IPS DF 4.7 (cell line): Measurements from ENCODE around the gene OPCML.

Experiments
- DNase-seq: peaks from one replicate; pipeline ENCODE4 v3.0.0-alpha.2; 2013; ENCODE audit warnings: low spot score; ENCODE audit errors: extremely low read depth

OPCML gene

DNA sequence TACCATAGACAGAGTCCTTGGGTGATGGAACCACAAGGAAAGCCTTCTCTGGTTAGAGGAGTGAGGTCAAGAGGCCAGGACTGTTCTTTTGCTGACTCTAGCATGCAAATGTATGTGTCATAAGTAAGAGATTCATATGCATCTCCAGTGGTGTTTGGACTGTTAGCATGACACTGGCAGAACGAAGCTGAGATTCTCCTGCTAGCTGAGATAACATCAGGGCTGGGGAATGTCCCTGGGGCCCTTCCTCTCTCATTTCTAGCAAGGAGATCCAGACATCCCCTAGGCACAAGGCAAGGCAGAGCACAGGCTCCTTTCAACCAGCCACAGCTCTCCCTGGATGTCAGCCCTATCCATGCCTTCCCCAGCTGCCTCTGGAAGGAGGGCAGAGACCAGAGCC is 711.3 kb downstream of the OPCML start:
- DNase-seq = no peak

DNA sequence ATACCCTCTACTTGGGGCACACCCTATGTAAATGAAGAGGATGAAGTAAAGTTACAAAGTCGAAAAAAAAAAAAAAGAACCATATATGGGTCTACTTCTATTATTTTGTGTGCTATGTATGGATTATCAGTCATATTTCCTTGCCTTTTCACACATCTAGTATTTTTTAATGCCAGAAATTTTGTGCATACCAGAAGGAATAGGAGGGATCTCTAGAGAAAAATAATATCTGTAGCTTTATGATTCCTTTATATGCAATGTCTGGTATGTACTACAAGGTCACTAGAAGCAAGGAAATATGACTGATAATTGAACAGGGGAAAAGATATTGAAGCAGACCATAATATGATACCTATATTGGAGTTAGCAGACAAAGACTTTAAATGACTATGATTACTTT is 713.4 kb downstream of the OPCML start:
- no peak for DNase-seq

DNA sequence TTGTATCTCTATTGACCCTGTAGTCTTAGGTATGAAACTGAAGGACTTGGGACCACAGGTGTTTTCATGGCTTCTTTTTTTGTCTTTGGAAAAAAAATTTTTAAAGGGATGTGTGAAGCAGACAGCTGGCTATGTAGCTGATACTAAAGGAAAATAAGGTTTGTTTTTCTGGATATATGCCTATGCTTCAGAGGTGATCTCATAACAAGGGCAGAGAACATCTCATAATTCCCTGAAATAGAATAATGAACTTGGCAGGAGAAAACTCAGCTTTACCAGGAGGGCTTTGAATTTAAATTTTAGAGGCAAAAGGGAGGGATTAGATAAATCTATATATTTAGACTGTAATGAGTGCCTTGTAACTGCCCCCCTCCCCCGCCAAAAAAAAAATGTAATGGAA is 714.9 kb downstream of the OPCML start:
- DNase-seq = no peak

DNA sequence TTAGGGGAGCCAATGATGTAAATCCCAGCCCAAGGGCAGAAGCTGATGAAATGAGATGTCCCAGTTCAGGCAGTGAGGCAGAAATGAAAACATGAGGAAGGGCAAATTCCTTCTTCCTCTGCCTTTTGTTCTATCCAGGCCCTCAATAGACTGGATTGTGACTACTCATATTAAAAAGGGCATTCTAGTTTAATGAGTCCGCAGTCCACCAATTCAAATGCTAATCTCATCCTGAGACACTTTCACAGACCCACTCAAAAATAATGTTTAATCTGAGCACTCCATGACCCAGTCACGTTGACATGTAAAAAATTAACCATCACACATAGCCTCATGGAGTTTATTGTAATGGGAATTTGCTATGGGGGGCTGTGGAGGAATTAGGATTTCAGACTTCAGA is 717.9 kb downstream of the OPCML start:
- DNase-seq = no peak

DNA sequence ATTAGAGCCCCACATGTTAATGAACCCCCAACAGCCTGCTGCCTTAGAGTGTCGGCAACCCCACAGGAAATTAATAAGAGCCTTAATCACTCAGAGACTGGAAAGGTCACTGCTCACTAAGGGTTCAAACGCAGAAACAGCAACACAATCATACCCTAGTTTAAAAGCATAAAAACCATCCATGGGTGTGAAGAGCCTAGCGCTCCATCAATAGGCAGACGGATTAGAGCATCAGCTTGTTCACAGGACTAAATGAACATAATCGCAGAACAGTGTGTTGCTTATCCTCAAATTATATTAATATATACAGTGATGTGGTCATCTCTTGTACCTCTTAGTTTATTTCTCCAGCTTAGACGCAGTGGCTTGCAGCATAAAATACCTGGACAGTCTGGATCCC is 720.7 kb downstream of the OPCML start:
- DNase-seq = no peak

DNA sequence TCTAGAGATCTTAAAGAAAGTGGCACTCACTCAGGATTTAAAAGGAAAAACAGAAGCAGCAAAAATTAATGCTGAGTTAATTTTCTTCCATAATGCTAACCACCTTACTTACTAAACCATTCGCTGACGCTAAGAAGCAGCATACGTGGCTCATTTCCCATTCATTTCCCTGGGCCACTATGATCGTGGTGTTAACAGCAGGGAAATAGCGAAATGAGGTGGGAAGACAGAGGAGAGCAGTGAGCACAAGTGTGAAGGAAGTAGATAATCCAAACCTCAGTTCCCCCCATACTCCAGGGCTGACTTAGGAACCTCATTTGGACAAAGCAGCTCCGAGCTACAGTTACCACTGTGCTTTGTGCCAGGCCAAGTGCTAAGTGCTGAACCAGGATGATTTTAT is 723.2 kb downstream of the OPCML start:
- DNase-seq = no peak

DNA sequence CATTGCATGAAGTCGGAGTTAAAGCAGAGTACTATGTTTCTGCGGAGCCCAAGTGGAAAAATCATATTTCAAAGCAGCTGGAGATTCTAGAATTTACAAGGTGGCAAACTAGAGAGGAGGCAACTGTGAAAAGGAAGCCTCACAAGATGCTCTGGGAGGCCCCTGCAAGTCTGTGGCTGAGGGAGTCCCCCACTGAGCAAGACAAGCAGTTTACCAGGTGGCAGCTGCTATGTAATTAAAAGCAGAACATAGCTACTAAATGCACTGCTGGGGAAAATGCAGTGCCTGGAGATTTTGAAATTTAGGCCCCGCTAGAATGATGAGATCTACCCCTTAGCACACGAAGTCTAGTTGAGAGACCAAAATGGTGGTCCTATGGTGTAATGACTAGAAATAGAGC is 728.0 kb downstream of the OPCML start:
- DNase-seq = no peak

DNA sequence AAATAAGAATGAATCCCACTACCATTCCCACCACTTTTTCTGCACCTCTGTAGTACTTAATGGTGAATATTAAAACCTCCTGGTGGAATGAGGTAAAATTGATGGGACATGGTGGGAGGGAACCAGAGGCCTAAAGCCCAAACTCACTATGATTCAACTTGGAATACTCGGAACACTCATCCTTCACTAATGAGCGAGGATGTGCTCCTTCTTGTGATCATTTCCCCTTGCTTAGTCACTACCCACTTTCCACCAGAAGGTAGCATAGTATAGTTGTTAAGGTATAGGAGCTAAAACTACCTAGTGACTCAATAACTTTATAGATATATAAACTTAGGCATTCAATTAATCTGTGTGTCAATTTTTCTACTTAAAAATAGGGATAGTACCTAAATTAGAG is 728.9 kb downstream of the OPCML start:
- no peak for DNase-seq

DNA sequence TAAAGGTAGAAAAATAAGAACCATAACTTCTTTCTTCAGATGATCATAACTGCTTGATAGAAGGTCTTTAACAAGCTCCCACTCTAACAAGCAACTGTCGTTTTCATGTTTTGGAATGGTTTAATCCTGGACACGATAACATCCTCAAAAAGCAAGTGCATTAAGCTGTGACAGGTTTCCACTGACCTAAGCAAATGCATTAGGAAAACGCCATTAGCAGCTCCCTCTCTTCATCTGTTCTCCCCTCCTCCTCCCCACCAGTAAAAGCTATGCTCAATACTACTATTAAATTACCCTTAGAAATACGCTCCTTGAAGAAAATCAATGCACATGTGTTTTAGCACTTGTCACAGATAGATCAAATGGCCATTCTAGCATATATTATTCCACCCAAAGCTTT is 729.4 kb downstream of the OPCML start:
- DNase-seq = no peak

DNA sequence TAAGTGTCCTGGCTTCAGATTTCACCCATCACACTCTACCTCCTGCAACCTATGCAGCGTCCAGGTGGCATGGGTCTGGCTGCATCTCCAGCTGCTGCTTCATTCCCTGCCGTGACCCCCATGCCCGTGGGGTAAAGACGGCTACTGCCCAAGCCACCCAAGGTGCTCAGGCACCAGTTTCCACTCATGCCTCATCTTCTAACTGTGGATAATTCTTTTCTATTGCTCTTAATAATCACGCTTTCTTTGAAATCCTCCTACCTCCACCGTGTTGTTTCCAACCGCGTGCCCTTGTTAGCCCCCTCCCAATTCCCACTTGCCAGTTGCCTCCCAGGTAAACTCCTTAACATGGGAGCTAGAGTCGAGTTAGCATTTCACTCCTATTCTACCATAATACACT is 738.5 kb downstream of the OPCML start:
- no peak for DNase-seq

DNA sequence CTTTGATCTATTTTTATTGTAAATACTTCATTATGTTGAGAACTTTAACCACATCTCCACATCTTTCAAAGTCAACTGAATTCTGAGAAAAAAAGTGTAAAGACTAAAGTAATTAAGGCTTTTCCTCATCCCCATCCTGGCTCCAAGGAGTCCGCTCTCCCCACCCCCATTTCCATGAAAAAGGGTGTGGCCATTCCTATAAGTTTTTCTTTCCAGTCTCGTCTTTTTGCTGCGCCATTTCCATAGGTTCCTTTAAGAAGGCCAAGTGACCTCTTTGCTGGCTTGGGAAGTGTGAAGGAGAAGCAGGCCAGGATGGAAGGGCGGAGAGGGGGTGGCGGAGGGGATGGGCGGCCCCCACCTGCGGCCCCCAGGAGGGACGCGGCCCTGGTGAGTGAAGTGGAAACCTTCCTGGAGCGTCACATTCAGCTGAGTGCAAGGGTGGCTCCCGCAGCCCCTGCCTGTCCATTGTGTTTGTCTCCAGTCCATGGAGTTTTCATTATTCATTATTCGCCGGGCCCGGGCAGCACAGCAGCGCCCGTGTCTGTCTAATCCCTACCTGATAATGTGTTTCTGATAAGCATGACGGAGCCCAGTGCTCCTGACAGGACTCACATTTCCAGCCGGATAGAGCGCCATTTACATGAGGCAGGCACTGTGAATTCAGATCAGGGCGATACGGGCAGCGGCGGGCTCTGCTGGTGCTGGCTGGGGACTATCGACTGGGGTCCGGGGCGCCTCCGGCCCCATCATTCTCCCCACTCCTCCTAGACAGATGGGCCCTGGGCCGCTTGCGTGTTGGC is 739.8 kb downstream of the OPCML start:
- peak; percentile 25 for DNase-seq

DNA sequence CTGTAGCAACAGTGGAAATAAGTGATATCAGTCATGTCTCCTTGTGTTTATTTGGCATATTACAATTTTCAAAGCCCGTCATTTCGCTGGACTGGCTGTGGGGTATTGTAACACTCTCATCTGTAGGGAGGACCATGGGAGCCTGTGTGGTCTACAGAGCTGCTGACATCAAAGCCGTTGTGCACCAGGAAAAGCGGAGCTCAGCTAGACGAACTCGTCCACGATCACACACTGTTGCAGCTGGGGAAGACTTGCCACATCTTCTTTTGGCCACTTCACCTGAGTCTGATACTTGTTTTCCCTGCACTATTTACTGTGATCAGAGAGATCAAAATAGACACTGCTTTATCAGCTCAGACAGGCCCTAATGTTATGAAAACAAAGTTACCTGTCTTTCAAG is 741.3 kb downstream of the OPCML start:
- DNase-seq = no peak

DNA sequence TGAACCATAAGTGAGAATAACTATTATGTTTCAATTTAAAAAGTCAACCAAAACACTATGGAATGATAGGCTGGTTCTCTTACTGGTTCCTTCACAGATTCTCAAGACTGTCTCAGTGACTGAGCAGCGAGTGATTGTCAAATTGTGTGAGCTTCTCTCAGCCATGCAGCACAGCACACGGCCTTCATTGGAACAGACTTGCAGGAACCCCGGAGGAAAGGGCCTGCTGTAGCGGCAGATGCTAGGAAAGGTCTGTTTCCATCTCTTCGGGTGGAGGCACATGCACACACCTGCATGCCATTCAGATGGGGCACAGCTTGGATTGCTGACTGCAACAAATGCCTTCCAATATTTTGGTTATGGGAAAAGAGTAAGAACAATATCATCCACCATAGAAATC is 741.8 kb downstream of the OPCML start:
- DNase-seq = no peak

DNA sequence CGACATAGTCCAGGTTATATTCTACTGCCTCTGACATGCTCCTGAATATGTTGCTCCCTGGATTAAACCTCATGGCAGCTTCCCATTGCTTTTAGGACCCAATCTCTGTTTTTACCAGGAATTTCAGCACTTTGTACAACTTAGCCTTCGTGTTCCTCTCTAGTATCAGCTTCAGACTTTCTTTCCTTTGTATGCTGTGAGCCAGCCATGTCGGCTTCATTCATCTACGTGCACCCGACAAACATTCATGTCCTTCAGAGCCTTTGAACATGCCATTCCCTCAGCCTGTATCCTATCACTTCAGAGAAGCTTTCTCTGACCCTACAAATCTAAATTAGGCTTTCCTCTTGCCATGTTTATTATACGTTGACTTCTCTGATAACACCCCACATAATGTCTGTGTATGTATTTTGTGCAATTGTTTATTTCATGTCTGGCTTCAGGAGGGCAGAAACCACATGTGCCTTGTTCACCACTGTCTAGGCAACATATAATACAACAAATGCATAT is 743.4 kb downstream of the OPCML start:
- DNase-seq = no peak

DNA sequence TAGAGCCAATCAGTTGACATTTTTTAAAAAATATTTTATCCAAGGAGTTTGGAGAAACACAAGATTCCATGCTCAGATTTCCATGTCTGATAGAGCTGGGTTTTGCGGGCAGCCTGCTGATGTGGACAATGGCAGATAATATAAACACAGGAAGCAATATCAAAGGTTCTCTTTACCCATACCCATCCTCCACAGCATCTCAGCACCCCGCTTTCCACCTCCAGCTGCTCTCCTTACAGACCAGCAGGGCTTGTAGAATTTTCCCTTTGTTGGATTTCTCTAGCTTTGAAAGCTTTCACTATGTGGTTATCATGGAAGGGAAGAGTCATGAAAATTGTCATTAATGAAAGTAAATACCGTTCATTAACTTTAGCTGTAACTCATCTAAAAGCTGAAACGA is 746.4 kb downstream of the OPCML start:
- no peak for DNase-seq

DNA sequence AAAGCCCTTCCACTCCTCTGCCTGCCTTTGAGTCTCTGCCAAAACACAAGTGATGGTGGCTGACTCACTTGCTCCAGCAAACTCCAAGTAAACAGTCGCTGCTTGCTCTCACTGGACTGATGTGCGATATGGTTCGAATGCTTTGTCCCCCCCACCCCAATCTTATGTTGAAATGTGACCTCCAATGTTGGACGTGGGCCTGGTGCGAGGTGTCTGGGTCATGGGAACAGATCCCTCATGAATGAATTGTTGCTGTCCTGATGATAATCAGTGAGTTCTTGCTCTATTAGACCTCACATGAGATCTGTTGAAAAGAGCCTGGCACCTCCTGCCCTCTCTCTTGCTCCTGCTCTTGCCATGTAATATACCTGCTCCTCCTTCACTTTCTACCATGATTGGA is 747.9 kb downstream of the OPCML start:
- no peak for DNase-seq

DNA sequence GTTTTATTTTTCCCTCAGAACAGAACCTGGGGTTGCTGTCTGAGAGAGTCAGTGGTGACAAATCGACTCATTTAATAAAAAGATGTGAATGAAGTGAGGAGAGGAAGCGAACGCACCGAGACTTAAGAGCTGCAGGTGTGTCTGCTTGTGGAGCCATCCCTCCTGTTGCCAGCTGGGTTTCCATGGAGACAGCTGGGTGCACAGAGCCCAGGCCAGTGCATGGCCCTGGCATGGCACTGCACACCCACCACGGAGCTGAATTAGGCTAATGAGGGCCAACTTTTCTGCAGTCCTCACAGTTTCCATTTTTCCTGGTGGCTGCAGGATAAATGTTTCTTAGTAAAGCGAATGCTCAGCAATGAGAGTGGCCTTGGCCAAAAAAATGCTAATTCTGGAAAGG is 750.2 kb downstream of the OPCML start:
- no peak for DNase-seq

DNA sequence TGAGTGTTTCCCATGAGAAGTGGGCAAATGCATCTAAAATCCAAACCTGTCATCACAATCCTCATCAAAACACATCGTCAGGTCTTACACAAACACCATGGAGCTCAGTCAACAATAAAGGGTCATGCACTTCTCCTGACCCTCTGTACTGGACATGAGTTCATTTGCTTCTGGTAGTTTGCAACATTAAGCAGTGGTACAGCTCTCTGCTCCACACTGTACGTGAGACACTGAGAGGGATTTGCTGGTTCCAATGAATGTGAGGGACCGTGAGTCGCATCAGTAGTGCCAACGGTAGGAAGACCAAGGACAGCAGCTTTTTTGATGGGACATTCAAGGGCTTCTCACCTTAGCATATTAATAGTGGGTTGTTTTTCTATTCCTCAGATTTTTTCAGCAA is 752.3 kb downstream of the OPCML start:
- DNase-seq = no peak

DNA sequence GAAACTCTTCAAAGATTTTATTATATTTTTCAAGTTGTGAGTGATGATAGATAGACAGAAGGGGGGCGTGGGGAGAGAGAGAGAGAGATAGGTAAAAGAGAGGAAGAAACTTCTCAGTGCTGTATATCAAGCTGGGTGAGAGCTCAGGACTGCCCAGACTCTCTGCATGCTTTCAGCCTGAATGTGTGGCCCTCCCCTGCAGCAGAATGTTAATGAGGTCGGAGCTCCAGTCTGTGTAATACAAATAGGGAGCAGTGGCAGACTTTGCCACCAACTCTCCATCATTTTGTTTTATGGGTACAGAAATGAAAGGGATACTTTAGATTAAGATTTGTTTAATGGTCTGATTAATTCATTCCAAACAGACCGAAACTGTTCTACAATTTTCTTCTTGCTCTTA is 752.8 kb downstream of the OPCML start:
- DNase-seq = no peak

DNA sequence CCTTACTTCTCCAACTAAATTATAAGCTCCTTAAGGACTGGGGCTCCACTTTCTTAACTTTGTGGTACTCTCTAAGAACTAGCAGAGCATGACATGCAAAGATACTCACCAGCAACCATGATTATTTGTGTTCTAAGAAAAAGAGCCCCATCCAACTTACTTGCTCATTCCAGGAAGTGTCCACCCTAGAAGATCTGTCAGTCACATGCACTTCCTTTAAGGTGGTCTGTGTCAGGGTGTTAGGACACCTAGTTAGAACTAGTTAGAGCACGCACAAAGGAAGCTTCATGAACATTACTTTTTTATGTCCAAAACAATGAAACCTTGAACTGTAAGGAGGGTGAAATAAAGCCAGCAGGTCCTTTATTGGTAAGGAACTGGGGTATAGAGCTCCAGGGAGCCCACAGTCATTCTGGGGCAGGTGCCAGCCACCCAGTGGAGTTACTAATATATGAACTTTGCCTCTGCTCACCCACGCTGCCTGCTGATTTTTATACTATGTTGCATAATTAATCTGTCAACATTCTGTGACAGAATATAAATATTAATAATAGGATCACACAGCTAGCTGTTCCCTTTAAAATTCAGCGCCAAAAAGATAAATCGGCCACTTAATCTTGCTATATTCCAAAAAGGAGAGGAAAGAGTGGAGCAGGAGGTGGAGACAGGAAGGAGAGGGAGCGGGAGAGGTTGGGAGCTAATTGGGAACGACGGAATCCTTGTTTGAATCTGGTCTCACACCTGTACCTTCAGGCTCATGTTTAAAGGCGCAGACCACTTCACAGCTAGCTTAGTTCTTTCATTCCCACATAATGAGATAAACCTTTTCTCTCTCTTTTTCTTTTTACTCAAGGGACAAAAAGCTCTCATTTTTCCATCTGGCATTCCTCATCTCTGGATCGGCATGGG is 755.0 kb downstream of the OPCML start:
- no peak for DNase-seq

DNA sequence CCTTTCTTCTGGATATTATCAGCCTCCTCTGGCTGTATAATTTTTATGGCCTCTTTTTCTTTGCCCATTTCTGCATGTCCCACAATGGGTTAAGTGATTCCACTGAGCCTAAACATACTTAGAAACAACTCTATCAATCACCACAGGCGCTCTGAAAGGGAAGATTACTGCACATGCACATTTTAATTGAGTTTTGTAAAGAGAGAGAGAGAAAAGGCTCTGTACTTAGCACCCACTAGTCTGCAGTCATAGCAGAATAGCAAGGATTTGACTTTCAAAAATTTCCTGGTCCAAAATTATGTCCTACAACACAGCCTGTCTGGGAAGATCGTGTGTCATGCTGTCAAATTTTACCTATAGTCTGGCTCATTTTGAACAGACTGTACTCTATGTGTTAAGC is 758.5 kb downstream of the OPCML start:
- DNase-seq = no peak

DNA sequence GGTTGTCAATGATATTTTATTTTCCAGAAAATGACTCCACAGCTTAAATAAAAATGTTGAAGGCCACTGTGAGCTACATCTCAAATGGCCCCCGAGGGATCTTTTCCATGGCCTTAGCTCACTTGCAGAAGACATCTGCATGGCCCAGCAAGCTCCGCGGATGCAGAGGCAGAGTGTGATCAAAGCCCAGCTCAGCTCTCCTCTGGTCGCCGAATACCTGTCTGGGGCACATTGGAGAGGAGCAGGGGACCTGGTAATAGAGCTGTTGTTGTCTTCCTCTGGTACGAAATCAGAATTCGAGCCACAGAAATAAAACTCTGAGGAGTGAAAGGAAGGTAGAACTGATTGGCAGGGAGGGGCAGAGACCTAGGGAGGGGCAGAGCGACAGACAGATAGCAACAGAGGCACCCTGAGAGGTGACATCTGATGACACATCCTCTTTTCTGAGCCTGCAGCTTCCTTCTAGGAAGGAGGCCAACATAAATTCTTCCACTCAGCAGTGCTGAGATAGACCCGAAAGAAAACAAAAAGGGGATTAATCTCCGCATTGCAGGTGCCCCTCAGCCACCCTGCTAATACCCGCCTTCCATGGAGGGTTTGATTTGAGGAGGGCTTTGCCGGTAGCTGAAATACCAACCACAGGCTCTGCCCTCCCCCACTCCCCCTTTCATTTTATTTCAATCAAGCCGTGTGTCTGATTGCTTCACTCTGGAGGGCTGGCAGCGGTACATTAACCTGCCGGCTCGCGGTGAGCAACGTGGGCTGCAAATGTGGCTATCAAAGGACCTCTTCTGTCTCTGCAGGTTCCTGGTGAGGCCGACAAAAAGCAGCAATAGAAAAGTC is 759.4 kb downstream of the OPCML start:
- no peak for DNase-seq
